Measurements from ENCODE around the gene PIGU.

Gene PIGU

GRCh38 chr20:34553366-34553867 is 123.5 kb downstream of the PIGU start:
- Histone ChIP-seq H3K36me3 (no peaks in the 10 kb centered on the region), H3K27ac (no peak overlapping the region), H3K4me3 (ENCODE audit: low read depth, low read length) (no peak overlapping the region), H3K9me3 (ENCODE audit: severe bottlenecking) (no peaks in the 10 kb centered on the region), H3K27me3 (ENCODE audit: insufficient read depth, low read depth, severe bottlenecking) (no peaks in the 10 kb centered on the region)
- no peak for DNase-seq
- TF ChIP-seq CTCF (IDR thresholded peaks at IDR 0.05; ENCODE audit: low read depth, low read length): no peak

- H3K36me3 ChIP-seq: no peaks in the 10 kb centered on the region
- no peak overlapping the region for H3K4me3 ChIP-seq (ENCODE audit: low read depth, low read length)
- no peak for TF ChIP-seq CTCF (IDR thresholded peaks at IDR 0.05; ENCODE audit: low read depth, low read length)
- no peak for DNase-seq
- H3K9me3 ChIP-seq (ENCODE audit: severe bottlenecking): no peaks in the 10 kb centered on the region
- no peaks in the 10 kb centered on the region for H3K27me3 ChIP-seq (ENCODE audit: insufficient read depth, low read depth, severe bottlenecking)
- H3K27ac ChIP-seq: no peak overlapping the region
Measured at GRCh38 chr20:34552569-34552968, 124.3 kb downstream of the PIGU start.

GRCh38 chr20:34549929-34550305 is 127.0 kb downstream of the PIGU start:
- H3K36me3 ChIP-seq: no peaks in the 10 kb centered on the region
- H3K27ac ChIP-seq: no peak overlapping the region
- no peak for DNase-seq
- no peak overlapping the region for H3K4me3 ChIP-seq (ENCODE audit: low read depth, low read length)
- H3K9me3 ChIP-seq (ENCODE audit: severe bottlenecking): no peaks in the 10 kb centered on the region
- no peak for TF ChIP-seq CTCF (IDR thresholded peaks at IDR 0.05; ENCODE audit: low read depth, low read length)
- H3K27me3 ChIP-seq (ENCODE audit: insufficient read depth, low read depth, severe bottlenecking): no peaks in the 10 kb centered on the region

- no peaks in the 10 kb centered on the region for H3K9me3 ChIP-seq (ENCODE audit: severe bottlenecking)
- no peak for TF ChIP-seq CTCF (IDR thresholded peaks at IDR 0.05; ENCODE audit: low read depth, low read length)
- H3K4me3 ChIP-seq (ENCODE audit: low read depth, low read length): no peak overlapping the region
- no peaks in the 10 kb centered on the region for H3K36me3 ChIP-seq
- no peak overlapping the region for H3K27ac ChIP-seq
- DNase-seq: no peak
- no peaks in the 10 kb centered on the region for H3K27me3 ChIP-seq (ENCODE audit: insufficient read depth, low read depth, severe bottlenecking)
Measured at GRCh38 chr20:34549291-34549928, 127.5 kb downstream of the PIGU start.

GRCh38 chr20:34547844-34548613 is 128.9 kb downstream of the PIGU start:
- no peaks in the 10 kb centered on the region for H3K36me3 ChIP-seq
- no peaks in the 10 kb centered on the region for H3K9me3 ChIP-seq (ENCODE audit: severe bottlenecking)
- no peak for TF ChIP-seq CTCF (IDR thresholded peaks at IDR 0.05; ENCODE audit: low read depth, low read length)
- H3K4me3 ChIP-seq (ENCODE audit: low read depth, low read length): no peak overlapping the region
- no peaks in the 10 kb centered on the region for H3K27me3 ChIP-seq (ENCODE audit: insufficient read depth, low read depth, severe bottlenecking)
- DNase-seq: no peak
- no peak overlapping the region for H3K27ac ChIP-seq
